HepG2 (cell line): ENCODE results near the gene ASF1B.

Experiments used
- CEBPG ChIP-seq: IDR thresholded peaks from 2 replicates; pipeline ENCODE4 v1.6.1; 2016
- CTCF ChIP-seq: sonication (generic); formaldehyde crosslinking; IDR thresholded peaks from 2 replicates; pipeline ENCODE4 v1.5.0; 2020; ENCODE audit warnings: mild to moderate bottlenecking, missing genetic modification reagents, moderate library complexity
- ESRRA ChIP-seq: sonication (generic); formaldehyde crosslinking; IDR thresholded peaks from 2 replicates; pipeline ENCODE4 v1.5.1; 2020; ENCODE audit warnings: mild to moderate bottlenecking, low read depth, missing genetic modification reagents
- EZH2 ChIP-seq: conservative IDR thresholded peaks from 2 replicates; pipeline ENCODE4 v1.6.1; 2012; ENCODE audit warnings: mild to moderate bottlenecking, low read depth, low read length, moderate library complexity
- KDM1A ChIP-seq: IDR thresholded peaks from 2 replicates; pipeline ENCODE4 v1.6.1; 2016; ENCODE audit warnings: missing compliant biosample characterization
- TCF7 ChIP-seq: sonication (generic); IDR thresholded peaks from 2 replicates; pipeline ENCODE4 v1.6.1; 2016; ENCODE audit warnings: antibody characterized with exemption, low read depth
- ZFY ChIP-seq: sonication (generic); formaldehyde crosslinking; IDR thresholded peaks from 2 replicates; pipeline ENCODE4 v1.4.0; 2020; ENCODE audit warnings: missing genetic modification reagents

- no peak for TF ChIP-seq CTCF (CRISPR knock-in tag)
- no peak for TF ChIP-seq CEBPG
- no peak for TF ChIP-seq ESRRA (CRISPR knock-in tag)
- no peak for TF ChIP-seq TCF7
- no peak for TF ChIP-seq EZH2
- no peak for TF ChIP-seq KDM1A (CRISPR knock-in tag)
- no peak for TF ChIP-seq ZFY (CRISPR knock-in tag)
Measured at GRCh38 chr19:14110650-14111049, 25.7 kb downstream of the ASF1B start.
